ENCODE data around the gene SMYD3.
"Not testable (repeated sequence)": the region's sequence is repeated elsewhere in the genome, so short reads cannot be mapped to it uniquely, and the experiment has no call there.

The SMYD3 gene

DNA sequence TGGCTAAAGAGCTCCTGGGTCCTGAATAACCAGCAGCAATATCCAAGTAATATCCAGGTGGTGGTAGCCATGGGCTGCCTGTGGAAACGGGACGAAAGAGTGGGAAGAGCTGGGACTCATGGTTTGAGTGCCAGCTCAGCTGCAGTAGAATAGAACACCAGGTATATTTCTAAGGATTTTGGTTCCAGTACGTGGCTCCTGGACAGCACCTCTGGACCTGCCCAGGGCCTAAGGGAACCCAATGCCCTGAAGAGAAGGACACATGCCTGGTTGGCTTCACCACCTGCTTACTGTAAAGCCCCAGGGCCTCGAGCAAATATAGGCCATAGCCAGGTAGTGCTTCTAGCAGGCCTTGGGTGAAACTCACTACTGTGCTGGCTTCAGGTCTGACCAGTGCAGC is 785.6 kb downstream of the SMYD3 start:
- DNase-seq = no peak

DNA sequence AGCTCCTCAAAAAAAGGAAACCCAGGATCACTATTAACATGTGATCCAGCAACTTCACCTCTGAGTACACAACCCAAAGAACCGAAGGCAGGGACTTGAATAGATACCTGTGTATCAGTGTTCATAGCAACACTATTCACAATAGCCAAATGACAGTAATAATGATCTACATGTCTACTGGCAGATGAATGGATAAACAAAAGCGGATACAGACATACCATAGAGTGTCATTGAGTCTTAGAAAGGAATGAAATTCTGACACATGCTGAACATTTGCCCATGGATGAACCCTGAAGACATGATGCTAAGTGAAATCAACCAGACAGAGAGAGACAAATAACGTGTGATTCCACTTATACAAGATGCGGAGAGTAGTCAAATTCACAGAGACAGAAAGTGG is 788.1 kb downstream of the SMYD3 start:
- DNase-seq = no peak

- no peak for DNase-seq
These were observed 789.0 kb downstream of the SMYD3 start for GRCh38 chr1:245718123-245718522.

- no peak for DNase-seq
These were observed 789.5 kb downstream of the SMYD3 start for GRCh38 chr1:245717611-245718010.

GRCh38 chr1:245716561-245716960 is 790.5 kb downstream of the SMYD3 start:
- DNase-seq = no peak

GRCh38 chr1:245715970-245716369 is 791.1 kb downstream of the SMYD3 start:
- DNase-seq = peak; percentile 23 to 30

DNA sequence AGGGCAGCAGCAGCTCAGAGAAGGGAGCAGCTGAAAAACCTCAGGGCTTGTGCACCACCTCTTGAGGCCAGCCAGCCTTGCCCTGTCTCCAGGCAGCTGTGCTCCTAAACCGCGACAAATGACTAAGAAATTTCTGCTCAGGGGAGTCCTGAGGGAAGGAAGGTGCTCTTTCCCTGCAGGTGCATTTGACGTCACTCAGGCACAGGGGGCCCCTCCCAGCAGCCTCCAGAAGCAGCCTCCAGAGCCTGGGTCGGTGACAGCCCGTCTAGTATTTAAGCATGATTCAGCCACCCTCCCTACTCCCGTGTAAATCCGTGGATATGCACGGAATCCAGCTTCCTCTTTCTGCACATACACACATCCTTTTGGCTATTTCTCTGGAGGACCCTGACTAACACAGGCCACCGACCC is 791.8 kb downstream of the SMYD3 start:
- no peak for DNase-seq

- DNase-seq = not testable (repeated sequence)
These were observed 793.1 kb downstream of the SMYD3 start for GRCh38 chr1:245714027-245714426.

- no peak for DNase-seq
These were observed 795.8 kb downstream of the SMYD3 start for GRCh38 chr1:245710961-245711903.

- no peak for DNase-seq
These were observed 799.1 kb downstream of the SMYD3 start for GRCh38 chr1:245707941-245708340.

DNA sequence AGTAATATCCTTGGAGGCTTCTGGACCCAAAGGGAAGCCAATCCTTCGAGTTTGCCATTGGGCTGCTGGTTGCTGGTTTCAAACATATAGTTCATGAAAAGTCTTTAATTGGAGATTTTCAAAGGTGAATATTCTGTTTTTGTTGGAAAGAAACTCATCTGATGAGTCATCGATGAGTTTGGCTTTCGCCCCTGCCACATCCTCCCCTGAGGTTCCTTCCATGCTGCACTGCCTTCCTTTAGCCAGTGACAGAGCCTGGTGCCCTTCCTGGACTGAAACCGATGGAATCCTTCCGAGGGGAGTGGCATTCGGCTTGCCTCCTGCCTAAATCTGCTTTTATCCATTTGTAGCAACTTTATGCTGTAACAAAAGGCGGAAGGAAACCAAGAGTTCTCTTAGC is 802.3 kb downstream of the SMYD3 start:
- no peak for DNase-seq

DNA sequence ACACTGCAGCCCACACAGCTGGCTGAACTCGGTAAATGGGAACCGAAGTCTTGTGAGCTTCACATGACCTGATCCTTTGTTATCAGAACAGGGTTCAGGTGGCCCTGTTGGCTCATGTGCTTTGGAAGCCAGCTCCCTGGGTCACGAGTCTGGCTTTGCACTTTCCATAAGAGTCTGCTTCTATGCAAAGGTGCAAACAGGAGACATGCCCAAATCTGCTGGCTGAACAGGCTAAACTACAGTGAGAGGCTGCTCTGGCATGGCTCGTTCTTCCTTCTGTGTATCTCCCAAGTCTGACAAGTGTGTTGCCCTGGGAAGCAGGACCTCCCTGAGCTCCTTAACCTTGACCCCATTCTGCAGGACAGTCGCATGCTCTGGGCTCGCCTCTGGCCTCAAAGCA is 802.7 kb downstream of the SMYD3 start:
- no peak for DNase-seq

DNA sequence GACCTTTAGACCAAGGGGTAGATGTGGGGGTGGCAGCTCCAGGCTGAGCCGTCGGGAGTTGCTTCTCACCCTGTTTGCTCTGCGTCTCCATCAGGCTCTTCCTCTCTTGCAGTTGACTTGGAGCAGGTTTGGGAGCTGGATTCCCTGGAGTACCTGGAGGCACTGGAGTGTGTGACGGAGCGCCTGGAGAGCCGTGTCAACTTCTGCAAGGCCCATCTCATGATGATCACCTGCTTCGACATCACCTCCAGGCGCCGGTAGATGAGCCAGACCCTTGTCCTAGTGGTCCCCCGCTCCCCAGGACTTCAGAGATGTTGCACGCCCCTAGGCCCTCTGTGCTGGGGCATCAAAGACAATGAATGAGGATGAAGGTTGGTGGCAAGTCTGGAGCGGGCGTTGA is 804.7 kb downstream of the SMYD3 start:
- no peak for DNase-seq

- DNase-seq = no peak
These were observed 805.4 kb downstream of the SMYD3 start for GRCh38 chr1:245701631-245702030.

- DNase-seq = no peak
These were observed 806.4 kb downstream of the SMYD3 start for GRCh38 chr1:245700631-245701030.

Measured in SW 1271 (cell line).